ENCODE data around the gene LRRK1. TPM values are rescaled to one million over a fixed set of nuclear protein-coding genes. Genes with fewer than 3 reads are reported as not detected.

The LRRK1 gene
- total RNA-seq, 1 experiment from 2014 or later: 7.6 TPM

DNA sequence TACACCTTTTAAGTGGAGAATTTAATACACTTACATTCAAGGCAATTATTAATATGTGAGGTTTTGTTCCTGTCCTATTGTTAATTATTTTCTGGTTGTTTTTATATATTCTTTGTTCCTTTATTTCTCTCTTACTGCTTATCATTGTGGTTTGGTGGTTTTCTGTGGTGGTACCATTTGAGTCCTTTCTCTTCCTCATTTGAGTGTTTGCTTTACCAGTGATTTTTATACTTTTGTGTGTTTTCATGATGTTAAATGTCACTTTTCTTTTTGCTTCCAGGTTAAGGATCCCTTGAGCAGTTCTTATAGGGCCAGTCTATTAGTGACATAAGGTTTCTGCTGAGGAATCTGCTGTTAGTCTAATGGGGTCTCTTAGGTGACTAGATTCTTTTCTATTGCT lies 116.5 kb downstream of the LRRK1 start:
- Mint-ChIP-seq H3K9me3 (peaks cover 35% of the 10 kb centered on the region), H3K4me3 (no peak overlapping the region), H3K27ac (no peak overlapping the region), H3K4me1 (0 out of 2 replicates have a peak, but pooled peaks cover 2% of the 10 kb centered on the region), H3K36me3 (peaks cover 14% of the 10 kb centered on the region), H3K27me3 (ENCODE audit: low read depth) (no peaks in the 10 kb centered on the region; the same call in 1 of the 2 replicates)
- CTCF ChIA-PET: no interaction called here
- ATAC-seq (no peak), DNase-seq (ENCODE audit: low spot score) (no peak)
- TF ChIP-seq, protein P1, sequence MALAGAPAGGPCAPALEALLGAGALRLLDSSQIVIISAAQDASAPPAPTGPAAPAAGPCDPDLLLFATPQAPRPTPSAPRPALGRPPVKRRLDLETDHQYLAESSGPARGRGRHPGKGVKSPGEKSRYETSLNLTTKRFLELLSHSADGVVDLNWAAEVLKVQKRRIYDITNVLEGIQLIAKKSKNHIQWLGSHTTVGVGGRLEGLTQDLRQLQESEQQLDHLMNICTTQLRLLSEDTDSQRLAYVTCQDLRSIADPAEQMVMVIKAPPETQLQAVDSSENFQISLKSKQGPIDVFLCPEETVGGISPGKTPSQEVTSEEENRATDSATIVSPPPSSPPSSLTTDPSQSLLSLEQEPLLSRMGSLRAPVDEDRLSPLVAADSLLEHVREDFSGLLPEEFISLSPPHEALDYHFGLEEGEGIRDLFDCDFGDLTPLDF (CRISPR knock-in tag; IDR thresholded peaks at IDR 0.05): no peak
- TF ChIP-seq ETV6 (CRISPR knock-in tag; IDR thresholded peaks at IDR 0.05) (no peak), SMAD4 (CRISPR knock-in tag; IDR thresholded peaks at IDR 0.05) (no peak), ELF4 (CRISPR knock-in tag; IDR thresholded peaks at IDR 0.05; ENCODE audit: low read depth) (no peak), FOXP1 (CRISPR knock-in tag; IDR thresholded peaks at IDR 0.05; ENCODE audit: borderline replicate concordance) (no peak), NFYB (CRISPR knock-in tag; conservative IDR thresholded peaks at IDR 0.05; ENCODE audit: low read depth) (no peak), PREB (CRISPR knock-in tag; IDR thresholded peaks at IDR 0.05; ENCODE audit: borderline replicate concordance) (no peak), ZBTB21 (CRISPR knock-in tag; IDR thresholded peaks at IDR 0.05; ENCODE audit: borderline replicate concordance) (no peak), CDX4 (CRISPR knock-in tag; IDR thresholded peaks at IDR 0.05; ENCODE audit: borderline replicate concordance) (no peak), ZNF232 (CRISPR knock-in tag; IDR thresholded peaks at IDR 0.05) (no peak), ZNF425 (CRISPR knock-in tag; conservative IDR thresholded peaks at IDR 0.05) (no peak), SMAD3 (CRISPR knock-in tag; IDR thresholded peaks at IDR 0.05; ENCODE audit: borderline replicate concordance) (no peak), ZBTB43 (CRISPR knock-in tag; IDR thresholded peaks at IDR 0.05) (no peak), CREM (CRISPR knock-in tag; IDR thresholded peaks at IDR 0.05) (no peak)
- TF ChIP-seq, protein P2, sequence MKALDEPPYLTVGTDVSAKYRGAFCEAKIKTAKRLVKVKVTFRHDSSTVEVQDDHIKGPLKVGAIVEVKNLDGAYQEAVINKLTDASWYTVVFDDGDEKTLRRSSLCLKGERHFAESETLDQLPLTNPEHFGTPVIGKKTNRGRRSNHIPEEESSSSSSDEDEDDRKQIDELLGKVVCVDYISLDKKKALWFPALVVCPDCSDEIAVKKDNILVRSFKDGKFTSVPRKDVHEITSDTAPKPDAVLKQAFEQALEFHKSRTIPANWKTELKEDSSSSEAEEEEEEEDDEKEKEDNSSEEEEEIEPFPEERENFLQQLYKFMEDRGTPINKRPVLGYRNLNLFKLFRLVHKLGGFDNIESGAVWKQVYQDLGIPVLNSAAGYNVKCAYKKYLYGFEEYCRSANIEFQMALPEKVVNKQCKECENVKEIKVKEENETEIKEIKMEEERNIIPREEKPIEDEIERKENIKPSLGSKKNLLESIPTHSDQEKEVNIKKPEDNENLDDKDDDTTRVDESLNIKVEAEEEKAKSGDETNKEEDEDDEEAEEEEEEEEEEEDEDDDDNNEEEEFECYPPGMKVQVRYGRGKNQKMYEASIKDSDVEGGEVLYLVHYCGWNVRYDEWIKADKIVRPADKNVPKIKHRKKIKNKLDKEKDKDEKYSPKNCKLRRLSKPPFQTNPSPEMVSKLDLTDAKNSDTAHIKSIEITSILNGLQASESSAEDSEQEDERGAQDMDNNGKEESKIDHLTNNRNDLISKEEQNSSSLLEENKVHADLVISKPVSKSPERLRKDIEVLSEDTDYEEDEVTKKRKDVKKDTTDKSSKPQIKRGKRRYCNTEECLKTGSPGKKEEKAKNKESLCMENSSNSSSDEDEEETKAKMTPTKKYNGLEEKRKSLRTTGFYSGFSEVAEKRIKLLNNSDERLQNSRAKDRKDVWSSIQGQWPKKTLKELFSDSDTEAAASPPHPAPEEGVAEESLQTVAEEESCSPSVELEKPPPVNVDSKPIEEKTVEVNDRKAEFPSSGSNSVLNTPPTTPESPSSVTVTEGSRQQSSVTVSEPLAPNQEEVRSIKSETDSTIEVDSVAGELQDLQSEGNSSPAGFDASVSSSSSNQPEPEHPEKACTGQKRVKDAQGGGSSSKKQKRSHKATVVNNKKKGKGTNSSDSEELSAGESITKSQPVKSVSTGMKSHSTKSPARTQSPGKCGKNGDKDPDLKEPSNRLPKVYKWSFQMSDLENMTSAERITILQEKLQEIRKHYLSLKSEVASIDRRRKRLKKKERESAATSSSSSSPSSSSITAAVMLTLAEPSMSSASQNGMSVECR (CRISPR knock-in tag; IDR thresholded peaks at IDR 0.05; ENCODE audit: borderline replicate concordance): no peak
- TF ChIP-seq, protein P3, sequence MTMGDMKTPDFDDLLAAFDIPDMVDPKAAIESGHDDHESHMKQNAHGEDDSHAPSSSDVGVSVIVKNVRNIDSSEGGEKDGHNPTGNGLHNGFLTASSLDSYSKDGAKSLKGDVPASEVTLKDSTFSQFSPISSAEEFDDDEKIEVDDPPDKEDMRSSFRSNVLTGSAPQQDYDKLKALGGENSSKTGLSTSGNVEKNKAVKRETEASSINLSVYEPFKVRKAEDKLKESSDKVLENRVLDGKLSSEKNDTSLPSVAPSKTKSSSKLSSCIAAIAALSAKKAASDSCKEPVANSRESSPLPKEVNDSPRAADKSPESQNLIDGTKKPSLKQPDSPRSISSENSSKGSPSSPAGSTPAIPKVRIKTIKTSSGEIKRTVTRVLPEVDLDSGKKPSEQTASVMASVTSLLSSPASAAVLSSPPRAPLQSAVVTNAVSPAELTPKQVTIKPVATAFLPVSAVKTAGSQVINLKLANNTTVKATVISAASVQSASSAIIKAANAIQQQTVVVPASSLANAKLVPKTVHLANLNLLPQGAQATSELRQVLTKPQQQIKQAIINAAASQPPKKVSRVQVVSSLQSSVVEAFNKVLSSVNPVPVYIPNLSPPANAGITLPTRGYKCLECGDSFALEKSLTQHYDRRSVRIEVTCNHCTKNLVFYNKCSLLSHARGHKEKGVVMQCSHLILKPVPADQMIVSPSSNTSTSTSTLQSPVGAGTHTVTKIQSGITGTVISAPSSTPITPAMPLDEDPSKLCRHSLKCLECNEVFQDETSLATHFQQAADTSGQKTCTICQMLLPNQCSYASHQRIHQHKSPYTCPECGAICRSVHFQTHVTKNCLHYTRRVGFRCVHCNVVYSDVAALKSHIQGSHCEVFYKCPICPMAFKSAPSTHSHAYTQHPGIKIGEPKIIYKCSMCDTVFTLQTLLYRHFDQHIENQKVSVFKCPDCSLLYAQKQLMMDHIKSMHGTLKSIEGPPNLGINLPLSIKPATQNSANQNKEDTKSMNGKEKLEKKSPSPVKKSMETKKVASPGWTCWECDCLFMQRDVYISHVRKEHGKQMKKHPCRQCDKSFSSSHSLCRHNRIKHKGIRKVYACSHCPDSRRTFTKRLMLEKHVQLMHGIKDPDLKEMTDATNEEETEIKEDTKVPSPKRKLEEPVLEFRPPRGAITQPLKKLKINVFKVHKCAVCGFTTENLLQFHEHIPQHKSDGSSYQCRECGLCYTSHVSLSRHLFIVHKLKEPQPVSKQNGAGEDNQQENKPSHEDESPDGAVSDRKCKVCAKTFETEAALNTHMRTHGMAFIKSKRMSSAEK (CRISPR knock-in tag; IDR thresholded peaks at IDR 0.05; ENCODE audit: borderline replicate concordance): no peak
- TF ChIP-seq, protein P4, sequence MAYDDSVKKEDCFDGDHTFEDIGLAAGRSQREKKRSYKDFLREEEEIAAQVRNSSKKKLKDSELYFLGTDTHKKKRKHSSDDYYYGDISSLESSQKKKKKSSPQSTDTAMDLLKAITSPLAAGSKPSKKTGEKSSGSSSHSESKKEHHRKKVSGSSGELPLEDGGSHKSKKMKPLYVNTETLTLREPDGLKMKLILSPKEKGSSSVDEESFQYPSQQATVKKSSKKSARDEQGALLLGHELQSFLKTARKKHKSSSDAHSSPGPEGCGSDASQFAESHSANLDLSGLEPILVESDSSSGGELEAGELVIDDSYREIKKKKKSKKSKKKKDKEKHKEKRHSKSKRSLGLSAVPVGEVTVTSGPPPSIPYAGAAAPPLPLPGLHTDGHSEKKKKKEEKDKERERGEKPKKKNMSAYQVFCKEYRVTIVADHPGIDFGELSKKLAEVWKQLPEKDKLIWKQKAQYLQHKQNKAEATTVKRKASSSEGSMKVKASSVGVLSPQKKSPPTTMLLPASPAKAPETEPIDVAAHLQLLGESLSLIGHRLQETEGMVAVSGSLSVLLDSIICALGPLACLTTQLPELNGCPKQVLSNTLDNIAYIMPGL (CRISPR knock-in tag; IDR thresholded peaks at IDR 0.05): no peak
- TF ChIP-seq, protein P5, sequence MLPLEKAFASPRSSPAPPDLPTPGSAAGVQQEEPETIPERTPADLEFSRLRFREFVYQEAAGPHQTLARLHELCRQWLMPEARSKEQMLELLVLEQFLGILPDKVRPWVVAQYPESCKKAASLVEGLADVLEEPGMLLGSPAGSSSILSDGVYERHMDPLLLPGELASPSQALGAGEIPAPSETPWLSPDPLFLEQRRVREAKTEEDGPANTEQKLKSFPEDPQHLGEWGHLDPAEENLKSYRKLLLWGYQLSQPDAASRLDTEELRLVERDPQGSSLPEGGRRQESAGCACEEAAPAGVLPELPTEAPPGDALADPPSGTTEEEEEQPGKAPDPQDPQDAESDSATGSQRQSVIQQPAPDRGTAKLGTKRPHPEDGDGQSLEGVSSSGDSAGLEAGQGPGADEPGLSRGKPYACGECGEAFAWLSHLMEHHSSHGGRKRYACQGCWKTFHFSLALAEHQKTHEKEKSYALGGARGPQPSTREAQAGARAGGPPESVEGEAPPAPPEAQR (CRISPR knock-in tag; IDR thresholded peaks at IDR 0.05): no peak
- POLR2A ChIA-PET: no interaction called here

All from WTC11 (cell line).